HepG2 (cell line): ENCODE data around the gene RPS6KA5. TPM values are rescaled to one million over a fixed set of nuclear protein-coding genes. Genes with fewer than 3 reads are reported as not detected.

ENCODE experiments used
- ATAC-seq: fragments of 200-7000 bp; cut with Tn5 transposase; 3 replicates; pipeline ENCODE4 v1.9.1; 2020; ENCODE audit warnings: mild to moderate bottlenecking, moderate library complexity
- BruUV-seq: library from RNA; stranded (reverse); fragments of 400-500 nt; replicated peaks from 2 replicates; lab custom pipeline; 2021; lab: Mats Ljungman, UMichigan
- CTCF ChIA-PET: fragments of 300-600 bp; formaldehyde crosslinking; extraction: SDS; loops from one replicate; lab custom pipeline; 2021; ENCODE audit warnings: low total read pairs, inconsistent platforms, low intra/inter-chr PET ratio; lab: Yijun Ruan, JAX
- POLR2A ChIA-PET: fragments of 350-600 bp; sonication (Branson Sonifier 250); formaldehyde crosslinking; loops from one replicate; lab custom pipeline; 2020; ENCODE audit warnings: antibody characterized with exemption, inconsistent platforms; lab: Yijun Ruan, JAX
- DNase-seq: peaks from one replicate; pipeline ENCODE4 v3.0.0-alpha.2; 2015; ENCODE audit warnings: low spot score
- FAIRE-seq: peaks from 3 replicates; lab custom pipeline; 2011; peaks lifted over from hg19 to GRCh38; lab: Jason Lieb, UNC
- H2AFZ ChIP-seq: one replicate; pipeline ENCODE4 v1.6.1; 2011; ENCODE audit warnings: low read length, inconsistent platforms
- H3K27ac ChIP-seq: fragments of 300-600 bp; 3 replicates; pipeline ENCODE4 v1.8.0; 2011; ENCODE audit warnings: mixed run types, mild to moderate bottlenecking, mixed read lengths, low read length, inconsistent platforms; ENCODE audit not compliant: insufficient read depth; ENCODE audit errors: extremely low read length
- H3K27me3 ChIP-seq, 2 experiments: fragments of 200-600 bp in 1 of 2; 2 replicates in 1 of 2; 3 replicates in 1 of 2; pipeline versions ENCODE4 v1.6.0 to v1.8.0; 2011; ENCODE audit warnings: low read length in 2 of 2, mild to moderate bottlenecking in 2 of 2, moderate library complexity in 2 of 2, inconsistent platforms in 1 of 2; ENCODE audit not compliant: insufficient read depth in 2 of 2, control insufficient read depth in 1 of 2
- H3K36me3 ChIP-seq, 2 experiments: fragments of 200-600 bp in 1 of 2; replicated peaks in 1 of 2; 2 replicates in 1 of 2; 3 replicates in 1 of 2; pipeline versions ENCODE4 v1.5.1 to v1.8.0; 2011; ENCODE audit warnings: low read length in 2 of 2, inconsistent platforms in 1 of 2; ENCODE audit not compliant: insufficient read depth in 2 of 2, control insufficient read depth in 1 of 2
- H3K4me1 ChIP-seq: 2 replicates; pipeline ENCODE4 v1.5.1; 2012; ENCODE audit warnings: low read length, inconsistent platforms; ENCODE audit not compliant: insufficient read depth
- H3K4me2 ChIP-seq: 2 replicates; pipeline ENCODE4 v1.6.0; 2011; ENCODE audit warnings: low read depth, low read length, inconsistent platforms
- H3K4me3 ChIP-seq, 3 experiments: fragments of 200-600 bp in 1 of 3; sonication (generic), shearing (Covaris generic) in 1 of 3; replicated peaks in 1 of 3; 2 replicates each; pipeline ENCODE4 v1.5.1; 2011 to 2016; ENCODE audit warnings: low read length in 3 of 3, inconsistent platforms in 2 of 3, low read depth in 2 of 3, mild to moderate bottlenecking in 2 of 3, control low read depth in 1 of 3, mixed read lengths in 1 of 3; ENCODE audit not compliant: insufficient read depth in 1 of 3
- H3K79me2 ChIP-seq: one replicate; pipeline ENCODE4 v1.6.1; 2011; ENCODE audit warnings: low read length, inconsistent platforms; ENCODE audit not compliant: insufficient read depth
- H3K9ac ChIP-seq: 2 replicates; pipeline ENCODE4 v1.6.0; 2011; ENCODE audit warnings: mild to moderate bottlenecking, low read depth, low read length, inconsistent platforms; ENCODE audit not compliant: insufficient read depth
- H3K9me3 ChIP-seq: 2 replicates; pipeline ENCODE4 v1.5.1; 2012; ENCODE audit warnings: mild to moderate bottlenecking, low read length
- H4K20me1 ChIP-seq: 2 replicates; pipeline ENCODE4 v1.6.0; 2011; ENCODE audit warnings: inconsistent platforms, mild to moderate bottlenecking, low read length, moderate library complexity; ENCODE audit not compliant: insufficient read depth
- ATM ChIP-seq: fragments of 450-650 bp; IDR thresholded peaks from 2 replicates; pipeline ENCODE4 v1.7.1; 2017; ENCODE audit warnings: mild to moderate bottlenecking, borderline replicate concordance
- NR2F6 ChIP-seq, 2 experiments: IDR thresholded peaks; 2 replicates each; pipeline ENCODE4 v1.6.1; 2016; ENCODE audit warnings: antibody characterized with exemption in 1 of 2, mild to moderate bottlenecking in 1 of 2
- RAD51 ChIP-seq: fragments of 450-650 bp; IDR thresholded peaks from 2 replicates; pipeline ENCODE4 v1.6.1; 2016; ENCODE audit warnings: borderline replicate concordance
- SMYD3 ChIP-seq: sonication (generic); formaldehyde crosslinking; IDR thresholded peaks from 2 replicates; pipeline ENCODE4 v1.8.1; 2023; ENCODE audit warnings: mild to moderate bottlenecking, missing genetic modification reagents
- THAP11 ChIP-seq: IDR thresholded peaks from 2 replicates; pipeline ENCODE4 v1.6.1; 2016; ENCODE audit warnings: missing biosample characterization, missing genetic modification reagents
- ZNF205 ChIP-seq: IDR thresholded peaks from 2 replicates; pipeline ENCODE4 v1.6.1; 2018; ENCODE audit warnings: missing biosample characterization, missing genetic modification reagents
- ZNF235 ChIP-seq: sonication (generic); formaldehyde crosslinking; IDR thresholded peaks from 2 replicates; pipeline ENCODE4 v1.8.1; 2023; ENCODE audit warnings: mild to moderate bottlenecking, missing genetic modification reagents, borderline replicate concordance
- ZNF337 ChIP-seq: sonication (generic); formaldehyde crosslinking; IDR thresholded peaks from 2 replicates; pipeline ENCODE4 v1.5.1; 2020; ENCODE audit warnings: missing genetic modification reagents, low read depth, mild to moderate bottlenecking, borderline replicate concordance
- ZNF549 ChIP-seq: sonication (generic); formaldehyde crosslinking; IDR thresholded peaks from 2 replicates; pipeline ENCODE4 v1.5.0; 2020; ENCODE audit warnings: missing genetic modification reagents
- ZNF839 ChIP-seq: sonication (generic); formaldehyde crosslinking; IDR thresholded peaks from 2 replicates; pipeline ENCODE4 v1.4.0; 2020; ENCODE audit warnings: missing genetic modification reagents, mild to moderate bottlenecking, borderline replicate concordance
- WGBS: methylation state at CpG from one replicate; pipeline ENCODE4 v1.1.6; 2017; ENCODE audit warnings: low lambda C conversion rate; 5-methylcytosine and 5-hydroxymethylcytosine counted together
- in situ Hi-C: cut with HindIII; loops from 2 replicates; pipeline ENCODE4 v1.10.0; 2017; ENCODE audit warnings: low pct_unique_long_range_greater_than_20kb; ENCODE audit not compliant: extremely low pct_ligation_motif_present
- intact Hi-C: fragments of 100-400 bp; cut with micrococcal nuclease; formaldehyde crosslinking; loops from one replicate; pipeline ENCODE4 v1.10.0; 2022; ENCODE audit not compliant: unreplicated experiment
- polyA plus RNA-seq, 8 experiments: library from polyadenylated mRNA; depleted of rRNA in 3 of 8; stranded (reverse) in 7 of 8; unstranded in 1 of 8; fragments of >200 nt; fragmentation: Illumina TruSeq in 4 of 8; extraction: Trizol in 4 of 8; gene quantifications; 2 replicates each; pipeline versions ENCODE4 v1.2.1 to v1.2.3, GENCODE V29; 2011 to 2016; ENCODE audit warnings: low read depth in 4 of 8, missing spikeins in 1 of 8, mixed read lengths in 1 of 8; ENCODE audit not compliant: insufficient read depth in 1 of 8
- total RNA-seq, 5 experiments: library from RNA; depleted of rRNA; stranded (reverse); fragments of >200 nt; fragmentation: Illumina TruSeq; extraction: Trizol; gene quantifications; 2 replicates each; pipeline ENCODE4 v1.2.3, GENCODE V29; 2016; ENCODE audit warnings: low read depth in 1 of 5
- TF ChIP-seq, protein P1 (sequence below): IDR thresholded peaks from 2 replicates; pipeline ENCODE4 v1.6.1; 2016; ENCODE audit warnings: mild to moderate bottlenecking
- TF ChIP-seq, protein P2 (sequence below): sonication (generic); formaldehyde crosslinking; IDR thresholded peaks from 2 replicates; pipeline ENCODE4 v1.9.0; 2021; ENCODE audit warnings: missing genetic modification reagents, borderline replicate concordance
- TF ChIP-seq, protein P3 (sequence below): sonication (generic); formaldehyde crosslinking; IDR thresholded peaks from 2 replicates; pipeline ENCODE4 v1.4.0; 2020; ENCODE audit warnings: mild to moderate bottlenecking, low read depth, missing genetic modification reagents

Gene RPS6KA5
- total and polyA plus RNA-seq, 2 of the 13 experiments (the other 11 are each of a cell fraction or from before 2014, with no cell fraction given) = 0.50 to 0.58 TPM

DNA sequence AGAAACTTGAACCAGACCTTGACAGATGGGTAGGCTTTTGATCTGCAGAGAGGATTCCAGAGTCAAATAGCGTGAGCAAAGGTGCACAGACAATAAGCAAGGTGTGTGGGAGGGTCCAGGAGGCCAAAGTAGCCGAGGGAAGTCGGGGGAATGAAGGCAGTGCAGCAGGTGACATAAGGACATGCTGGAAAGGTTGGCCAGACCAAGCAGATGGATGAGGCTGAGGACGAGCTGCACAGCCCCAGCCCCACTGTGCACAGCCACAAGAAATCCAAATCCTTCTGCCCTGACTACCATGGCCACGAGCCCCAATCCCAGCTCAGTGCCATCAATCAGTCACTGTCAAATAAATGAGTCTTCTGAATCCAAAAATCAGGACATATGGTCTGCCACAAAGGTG is 249.6 kb downstream of the RPS6KA5 start (continued):
- TF ChIP-seq, protein P1, sequence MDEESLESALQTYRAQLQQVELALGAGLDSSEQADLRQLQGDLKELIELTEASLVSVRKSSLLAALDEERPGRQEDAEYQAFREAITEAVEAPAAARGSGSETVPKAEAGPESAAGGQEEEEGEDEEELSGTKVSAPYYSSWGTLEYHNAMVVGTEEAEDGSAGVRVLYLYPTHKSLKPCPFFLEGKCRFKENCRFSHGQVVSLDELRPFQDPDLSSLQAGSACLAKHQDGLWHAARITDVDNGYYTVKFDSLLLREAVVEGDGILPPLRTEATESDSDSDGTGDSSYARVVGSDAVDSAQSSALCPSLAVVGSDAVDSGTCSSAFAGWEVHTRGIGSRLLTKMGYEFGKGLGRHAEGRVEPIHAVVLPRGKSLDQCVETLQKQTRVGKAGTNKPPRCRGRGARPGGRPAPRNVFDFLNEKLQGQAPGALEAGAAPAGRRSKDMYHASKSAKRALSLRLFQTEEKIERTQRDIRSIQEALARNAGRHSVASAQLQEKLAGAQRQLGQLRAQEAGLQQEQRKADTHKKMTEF (CRISPR knock-in tag) = no peak

DNA sequence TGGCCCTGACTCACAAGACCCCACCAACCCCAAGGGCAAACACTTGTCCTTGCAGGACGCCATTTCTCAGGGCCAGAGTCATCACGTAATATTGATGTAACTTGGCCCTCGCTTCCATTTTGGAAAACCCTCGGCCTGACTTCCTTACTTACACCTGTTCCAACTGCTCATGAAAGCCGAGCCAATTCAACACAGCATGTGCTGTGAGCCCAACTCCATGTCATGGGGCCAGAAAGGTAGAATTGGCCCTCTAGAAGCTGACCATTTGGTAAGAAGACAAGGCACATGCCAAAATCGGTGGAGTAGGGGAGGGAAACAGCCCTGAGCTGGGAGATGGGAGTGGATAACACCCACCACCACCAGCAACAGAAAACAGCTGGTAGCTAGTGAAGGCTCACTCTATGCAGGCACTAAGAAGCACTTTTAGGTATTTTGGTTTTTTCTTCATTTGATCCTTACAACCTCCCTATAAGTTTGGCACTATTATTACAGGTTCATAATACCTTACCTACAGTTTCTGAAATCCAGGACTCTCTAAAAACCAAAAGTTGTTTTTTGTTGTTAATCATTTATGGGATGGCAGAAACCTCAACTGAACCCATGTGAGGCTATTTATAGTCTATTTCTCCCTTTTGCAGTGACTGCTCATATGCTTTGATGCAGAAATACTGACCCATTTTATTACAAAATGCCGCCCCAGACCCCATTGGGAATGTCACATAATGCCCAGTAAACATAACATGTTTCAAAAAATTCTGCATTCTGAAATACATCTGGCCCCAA is 250.7 kb downstream of the RPS6KA5 start:
- in situ Hi-C loops = no loop called here
- H2AFZ ChIP-seq = no peak overlapping the region
- no peak overlapping the region for H3K9ac ChIP-seq
- peaks cover 9% of the 10 kb centered on the region; the same call in 1 of the 2 replicates for H3K4me1 ChIP-seq
- H3K27me3 ChIP-seq = peaks cover 1 to 9% of the 10 kb centered on the region in 2 experiments
- no TSS peak for BruUV-seq
- FAIRE-seq (no peak), ATAC-seq (no peak), DNase-seq (no peak)
- TF ChIP-seq THAP11 (CRISPR knock-in tag) (no peak), ZNF337 (CRISPR knock-in tag) (no peak), ATM (no peak), ZNF205 (no peak), NR2F6 (IDR thresholded peaks at IDR 0.05) (no peak), NR2F6 (CRISPR knock-in tag; IDR thresholded peaks at IDR 0.05) (no peak), ZNF549 (no peak), ZNF839 (CRISPR knock-in tag) (no peak), ZNF235 (no peak), RAD51 (no peak), SMYD3 (CRISPR knock-in tag) (no peak)
- TF ChIP-seq, protein P2, sequence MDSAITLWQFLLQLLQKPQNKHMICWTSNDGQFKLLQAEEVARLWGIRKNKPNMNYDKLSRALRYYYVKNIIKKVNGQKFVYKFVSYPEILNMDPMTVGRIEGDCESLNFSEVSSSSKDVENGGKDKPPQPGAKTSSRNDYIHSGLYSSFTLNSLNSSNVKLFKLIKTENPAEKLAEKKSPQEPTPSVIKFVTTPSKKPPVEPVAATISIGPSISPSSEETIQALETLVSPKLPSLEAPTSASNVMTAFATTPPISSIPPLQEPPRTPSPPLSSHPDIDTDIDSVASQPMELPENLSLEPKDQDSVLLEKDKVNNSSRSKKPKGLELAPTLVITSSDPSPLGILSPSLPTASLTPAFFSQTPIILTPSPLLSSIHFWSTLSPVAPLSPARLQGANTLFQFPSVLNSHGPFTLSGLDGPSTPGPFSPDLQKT (CRISPR knock-in tag) = no peak
- TF ChIP-seq, protein P3, sequence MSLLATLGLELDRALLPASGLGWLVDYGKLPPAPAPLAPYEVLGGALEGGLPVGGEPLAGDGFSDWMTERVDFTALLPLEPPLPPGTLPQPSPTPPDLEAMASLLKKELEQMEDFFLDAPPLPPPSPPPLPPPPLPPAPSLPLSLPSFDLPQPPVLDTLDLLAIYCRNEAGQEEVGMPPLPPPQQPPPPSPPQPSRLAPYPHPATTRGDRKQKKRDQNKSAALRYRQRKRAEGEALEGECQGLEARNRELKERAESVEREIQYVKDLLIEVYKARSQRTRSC (CRISPR knock-in tag) = no peak
- CTCF ChIA-PET = no interaction called here
- no peaks in the 10 kb centered on the region for H3K79me2 ChIP-seq
- intact Hi-C loops = no loop called here
- WGBS = 63% methylated on average over 7 of the region's 7 CpGs
- no peaks in the 10 kb centered on the region for H4K20me1 ChIP-seq
- H3K36me3 ChIP-seq = no peaks in the 10 kb centered on the region
- no peak overlapping the region for H3K4me2 ChIP-seq
- POLR2A ChIA-PET = no interaction called here
- H3K4me3 ChIP-seq = no peak overlapping the region
- no peak overlapping the region for H3K27ac ChIP-seq
- H3K9me3 ChIP-seq = no peaks in the 10 kb centered on the region
